Esophagus muscularis mucosa (tissue), 4 donors: ENCODE results near the gene PTPN2.

Experiments used
- EP300 ChIP-seq: sonication (generic); formaldehyde crosslinking; IDR thresholded peaks from one replicate; pipeline ENCODE4 v1.6.1; 2017; ENCODE audit warnings: antibody characterized with exemption
- POLR2A ChIP-seq: fragments of 450-650 bp; IDR thresholded peaks from one replicate; pipeline ENCODE4 v1.6.1; 2017; ENCODE audit warnings: antibody characterized with exemption, moderate library complexity, mild to moderate bottlenecking, low read depth
- TF ChIP-seq, protein P1 (sequence below), 3 experiments: fragments of 200-600 bp in 2 of 3; fragments of 450-650 bp in 1 of 3; sonication (generic) in 2 of 3; IDR thresholded peaks; one replicate each; pipeline ENCODE4 v1.5.1; 2017 to 2019; ENCODE audit warnings: antibody characterized with exemption in 3 of 3, mild to moderate bottlenecking in 2 of 3, moderate library complexity in 1 of 3

DNA sequence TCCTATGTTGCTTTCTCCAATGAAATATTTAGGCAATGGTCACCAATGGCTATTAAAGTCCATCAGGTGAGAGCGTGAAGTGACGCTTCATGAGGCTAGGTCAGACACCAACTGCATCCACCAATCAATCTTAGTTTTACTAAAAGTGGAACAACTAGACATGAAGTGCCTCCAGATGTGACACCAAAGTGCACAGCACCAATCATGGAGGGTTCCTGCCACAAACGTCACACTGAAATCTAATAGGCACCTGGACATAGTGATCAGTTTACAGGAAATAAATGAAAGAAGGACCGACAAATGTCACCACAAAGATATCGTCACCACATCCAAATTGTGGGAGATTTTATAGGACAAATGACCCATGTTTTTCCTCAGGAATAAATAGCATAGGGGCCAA is 110.7 kb downstream of the PTPN2 start:
- TF ChIP-seq, protein P1, sequence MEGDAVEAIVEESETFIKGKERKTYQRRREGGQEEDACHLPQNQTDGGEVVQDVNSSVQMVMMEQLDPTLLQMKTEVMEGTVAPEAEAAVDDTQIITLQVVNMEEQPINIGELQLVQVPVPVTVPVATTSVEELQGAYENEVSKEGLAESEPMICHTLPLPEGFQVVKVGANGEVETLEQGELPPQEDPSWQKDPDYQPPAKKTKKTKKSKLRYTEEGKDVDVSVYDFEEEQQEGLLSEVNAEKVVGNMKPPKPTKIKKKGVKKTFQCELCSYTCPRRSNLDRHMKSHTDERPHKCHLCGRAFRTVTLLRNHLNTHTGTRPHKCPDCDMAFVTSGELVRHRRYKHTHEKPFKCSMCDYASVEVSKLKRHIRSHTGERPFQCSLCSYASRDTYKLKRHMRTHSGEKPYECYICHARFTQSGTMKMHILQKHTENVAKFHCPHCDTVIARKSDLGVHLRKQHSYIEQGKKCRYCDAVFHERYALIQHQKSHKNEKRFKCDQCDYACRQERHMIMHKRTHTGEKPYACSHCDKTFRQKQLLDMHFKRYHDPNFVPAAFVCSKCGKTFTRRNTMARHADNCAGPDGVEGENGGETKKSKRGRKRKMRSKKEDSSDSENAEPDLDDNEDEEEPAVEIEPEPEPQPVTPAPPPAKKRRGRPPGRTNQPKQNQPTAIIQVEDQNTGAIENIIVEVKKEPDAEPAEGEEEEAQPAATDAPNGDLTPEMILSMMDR (IDR thresholded peaks at IDR 0.05), result no peak
- no peak for TF ChIP-seq POLR2A
- no peak for TF ChIP-seq EP300
